H1 (cell line): ENCODE data around the gene KISS1. TPM values are rescaled to one million over a fixed set of nuclear protein-coding genes. Genes with fewer than 3 reads are reported as not detected.

Experiments used
- BACH1 ChIP-seq: IDR thresholded peaks from 2 replicates; pipeline ENCODE4 v1.6.1; 2012; ENCODE audit warnings: low read length, improper control_type of control experiment
- CBX5 ChIP-seq: fragments of 300-800, 300-1000 bp; sonication (generic); IDR thresholded peaks from 2 replicates; pipeline ENCODE4 v1.7.1; 2016; ENCODE audit warnings: antibody characterized with exemption, low read length, low read depth
- CHD2 ChIP-seq: IDR thresholded peaks from 2 replicates; pipeline ENCODE4 v1.6.1; 2012; ENCODE audit warnings: low read length, improper control_type of control experiment
- EP300 ChIP-seq, 2 experiments: IDR thresholded peaks; 1 replicate in 1 of 2; 2 replicates in 1 of 2; pipeline ENCODE4 v1.6.1; 2011 to 2012; ENCODE audit warnings: low read depth in 2 of 2, low read length in 2 of 2, mild to moderate bottlenecking in 2 of 2, borderline replicate concordance in 1 of 2, inconsistent platforms in 1 of 2, moderate library complexity in 1 of 2
- FOSL1 ChIP-seq: IDR thresholded peaks from 2 replicates; pipeline ENCODE4 v1.6.1; 2011; ENCODE audit warnings: mild to moderate bottlenecking, low read depth, low read length, moderate library complexity; ENCODE audit not compliant: insufficient read depth
- HDAC2 ChIP-seq, 2 experiments: fragments of 300-600 bp in 1 of 2; sonication (generic) in 1 of 2; IDR thresholded peaks; 2 replicates each; pipeline ENCODE4 v1.6.1; 2011 to 2012; ENCODE audit warnings: low read depth in 2 of 2, low read length in 2 of 2, mild to moderate bottlenecking in 2 of 2, moderate library complexity in 2 of 2, borderline replicate concordance in 1 of 2, inconsistent platforms in 1 of 2
- RBBP5 ChIP-seq: IDR thresholded peaks from 2 replicates; pipeline ENCODE4 v1.7.1; 2012; ENCODE audit warnings: low read depth, mild to moderate bottlenecking, inconsistent platforms, low read length, moderate library complexity, borderline replicate concordance
- SIX5 ChIP-seq: IDR thresholded peaks from 2 replicates; pipeline ENCODE4 v1.6.1; 2011; ENCODE audit warnings: mild to moderate bottlenecking, low read depth, low read length
- TAF1 ChIP-seq: IDR thresholded peaks from 2 replicates; pipeline ENCODE4 v1.6.1; 2011; ENCODE audit warnings: mild to moderate bottlenecking, low read depth, low read length
- polyA plus RNA-seq, 7 experiments: library from polyadenylated mRNA; depleted of rRNA in 3 of 7; stranded (reverse) in 5 of 7; unstranded in 2 of 7; fragments of >200 nt in 5 of 7; fragments of 200-250 nt in 2 of 7; gene quantifications; 1 replicate in 5 of 7; 2 replicates in 1 of 7; 4 replicates in 1 of 7; pipeline versions ENCODE4 v1.2.1 to v1.2.3, GENCODE V29; 2011 to 2013; ENCODE audit warnings: missing spikeins in 2 of 7, mixed read lengths in 2 of 7
- total RNA-seq: library from RNA; stranded (reverse); fragmentation: NEBNext Ultra II Directional; extraction: Animal tissue kit (Norgen Biotek cat#: 25700); gene quantifications from 2 replicates; pipeline ENCODE4 v1.2.1, GENCODE V29; 2021
- TF ChIP-seq, protein P1 (sequence below): fragments of 300-600 bp; sonication (generic); IDR thresholded peaks from 2 replicates; pipeline ENCODE4 v1.7.1; 2012; ENCODE audit warnings: low read length, moderate library complexity, mild to moderate bottlenecking, inconsistent platforms; ENCODE audit not compliant: insufficient replicate concordance
- TF ChIP-seq, protein P2 (sequence below): IDR thresholded peaks from 2 replicates; pipeline ENCODE4 v1.6.1; 2012; ENCODE audit warnings: inconsistent platforms

KISS1 gene
- total and polyA plus RNA-seq, 2 of the 8 experiments (the other 6 are each of a cell fraction or from before 2014, with no cell fraction given) = 0.71 TPM; not detected in 1

DNA sequence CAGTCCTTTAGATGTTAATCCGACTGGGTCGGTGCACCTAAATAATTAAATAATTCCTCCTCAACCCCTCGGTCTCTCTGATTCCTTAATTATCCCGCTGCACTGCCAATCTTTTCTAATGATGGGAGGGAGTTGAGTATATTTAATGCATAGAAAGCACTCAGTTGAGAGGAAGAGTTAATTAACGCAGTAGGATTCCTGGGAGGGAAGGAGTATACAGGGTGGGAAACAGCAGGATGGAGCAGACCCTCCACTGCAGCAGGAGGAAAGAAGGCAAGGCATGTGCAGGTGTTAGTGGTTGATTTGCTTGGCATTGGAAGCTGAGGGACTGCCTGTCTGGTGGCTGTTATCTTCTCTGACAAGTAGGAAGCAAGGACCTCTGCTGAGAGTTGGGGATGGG lies 20.2 kb downstream of the KISS1 start (continued):
- TF ChIP-seq, protein P1, sequence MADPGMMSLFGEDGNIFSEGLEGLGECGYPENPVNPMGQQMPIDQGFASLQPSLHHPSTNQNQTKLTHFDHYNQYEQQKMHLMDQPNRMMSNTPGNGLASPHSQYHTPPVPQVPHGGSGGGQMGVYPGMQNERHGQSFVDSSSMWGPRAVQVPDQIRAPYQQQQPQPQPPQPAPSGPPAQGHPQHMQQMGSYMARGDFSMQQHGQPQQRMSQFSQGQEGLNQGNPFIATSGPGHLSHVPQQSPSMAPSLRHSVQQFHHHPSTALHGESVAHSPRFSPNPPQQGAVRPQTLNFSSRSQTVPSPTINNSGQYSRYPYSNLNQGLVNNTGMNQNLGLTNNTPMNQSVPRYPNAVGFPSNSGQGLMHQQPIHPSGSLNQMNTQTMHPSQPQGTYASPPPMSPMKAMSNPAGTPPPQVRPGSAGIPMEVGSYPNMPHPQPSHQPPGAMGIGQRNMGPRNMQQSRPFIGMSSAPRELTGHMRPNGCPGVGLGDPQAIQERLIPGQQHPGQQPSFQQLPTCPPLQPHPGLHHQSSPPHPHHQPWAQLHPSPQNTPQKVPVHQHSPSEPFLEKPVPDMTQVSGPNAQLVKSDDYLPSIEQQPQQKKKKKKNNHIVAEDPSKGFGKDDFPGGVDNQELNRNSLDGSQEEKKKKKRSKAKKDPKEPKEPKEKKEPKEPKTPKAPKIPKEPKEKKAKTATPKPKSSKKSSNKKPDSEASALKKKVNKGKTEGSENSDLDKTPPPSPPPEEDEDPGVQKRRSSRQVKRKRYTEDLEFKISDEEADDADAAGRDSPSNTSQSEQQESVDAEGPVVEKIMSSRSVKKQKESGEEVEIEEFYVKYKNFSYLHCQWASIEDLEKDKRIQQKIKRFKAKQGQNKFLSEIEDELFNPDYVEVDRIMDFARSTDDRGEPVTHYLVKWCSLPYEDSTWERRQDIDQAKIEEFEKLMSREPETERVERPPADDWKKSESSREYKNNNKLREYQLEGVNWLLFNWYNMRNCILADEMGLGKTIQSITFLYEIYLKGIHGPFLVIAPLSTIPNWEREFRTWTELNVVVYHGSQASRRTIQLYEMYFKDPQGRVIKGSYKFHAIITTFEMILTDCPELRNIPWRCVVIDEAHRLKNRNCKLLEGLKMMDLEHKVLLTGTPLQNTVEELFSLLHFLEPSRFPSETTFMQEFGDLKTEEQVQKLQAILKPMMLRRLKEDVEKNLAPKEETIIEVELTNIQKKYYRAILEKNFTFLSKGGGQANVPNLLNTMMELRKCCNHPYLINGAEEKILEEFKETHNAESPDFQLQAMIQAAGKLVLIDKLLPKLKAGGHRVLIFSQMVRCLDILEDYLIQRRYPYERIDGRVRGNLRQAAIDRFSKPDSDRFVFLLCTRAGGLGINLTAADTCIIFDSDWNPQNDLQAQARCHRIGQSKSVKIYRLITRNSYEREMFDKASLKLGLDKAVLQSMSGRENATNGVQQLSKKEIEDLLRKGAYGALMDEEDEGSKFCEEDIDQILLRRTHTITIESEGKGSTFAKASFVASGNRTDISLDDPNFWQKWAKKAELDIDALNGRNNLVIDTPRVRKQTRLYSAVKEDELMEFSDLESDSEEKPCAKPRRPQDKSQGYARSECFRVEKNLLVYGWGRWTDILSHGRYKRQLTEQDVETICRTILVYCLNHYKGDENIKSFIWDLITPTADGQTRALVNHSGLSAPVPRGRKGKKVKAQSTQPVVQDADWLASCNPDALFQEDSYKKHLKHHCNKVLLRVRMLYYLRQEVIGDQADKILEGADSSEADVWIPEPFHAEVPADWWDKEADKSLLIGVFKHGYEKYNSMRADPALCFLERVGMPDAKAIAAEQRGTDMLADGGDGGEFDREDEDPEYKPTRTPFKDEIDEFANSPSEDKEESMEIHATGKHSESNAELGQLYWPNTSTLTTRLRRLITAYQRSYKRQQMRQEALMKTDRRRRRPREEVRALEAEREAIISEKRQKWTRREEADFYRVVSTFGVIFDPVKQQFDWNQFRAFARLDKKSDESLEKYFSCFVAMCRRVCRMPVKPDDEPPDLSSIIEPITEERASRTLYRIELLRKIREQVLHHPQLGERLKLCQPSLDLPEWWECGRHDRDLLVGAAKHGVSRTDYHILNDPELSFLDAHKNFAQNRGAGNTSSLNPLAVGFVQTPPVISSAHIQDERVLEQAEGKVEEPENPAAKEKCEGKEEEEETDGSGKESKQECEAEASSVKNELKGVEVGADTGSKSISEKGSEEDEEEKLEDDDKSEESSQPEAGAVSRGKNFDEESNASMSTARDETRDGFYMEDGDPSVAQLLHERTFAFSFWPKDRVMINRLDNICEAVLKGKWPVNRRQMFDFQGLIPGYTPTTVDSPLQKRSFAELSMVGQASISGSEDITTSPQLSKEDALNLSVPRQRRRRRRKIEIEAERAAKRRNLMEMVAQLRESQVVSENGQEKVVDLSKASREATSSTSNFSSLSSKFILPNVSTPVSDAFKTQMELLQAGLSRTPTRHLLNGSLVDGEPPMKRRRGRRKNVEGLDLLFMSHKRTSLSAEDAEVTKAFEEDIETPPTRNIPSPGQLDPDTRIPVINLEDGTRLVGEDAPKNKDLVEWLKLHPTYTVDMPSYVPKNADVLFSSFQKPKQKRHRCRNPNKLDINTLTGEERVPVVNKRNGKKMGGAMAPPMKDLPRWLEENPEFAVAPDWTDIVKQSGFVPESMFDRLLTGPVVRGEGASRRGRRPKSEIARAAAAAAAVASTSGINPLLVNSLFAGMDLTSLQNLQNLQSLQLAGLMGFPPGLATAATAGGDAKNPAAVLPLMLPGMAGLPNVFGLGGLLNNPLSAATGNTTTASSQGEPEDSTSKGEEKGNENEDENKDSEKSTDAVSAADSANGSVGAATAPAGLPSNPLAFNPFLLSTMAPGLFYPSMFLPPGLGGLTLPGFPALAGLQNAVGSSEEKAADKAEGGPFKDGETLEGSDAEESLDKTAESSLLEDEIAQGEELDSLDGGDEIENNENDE = no peak
- TF ChIP-seq HDAC2 (IDR thresholded peaks at IDR 0.05; ENCODE audit: borderline replicate concordance in 1 of 2, low read depth in 2 of 2, low read length in 2 of 2) (no peak), CHD2 (no peak), RBBP5 (no peak), TAF1 (no peak), FOSL1 (no peak), BACH1 (no peak), SIX5 (no peak), CBX5 (no peak), EP300 (IDR thresholded peaks at IDR 0.05; ENCODE audit: borderline replicate concordance in 1 of 2, low read depth in 2 of 2, low read length in 2 of 2) (no peak)
- TF ChIP-seq, protein P2, sequence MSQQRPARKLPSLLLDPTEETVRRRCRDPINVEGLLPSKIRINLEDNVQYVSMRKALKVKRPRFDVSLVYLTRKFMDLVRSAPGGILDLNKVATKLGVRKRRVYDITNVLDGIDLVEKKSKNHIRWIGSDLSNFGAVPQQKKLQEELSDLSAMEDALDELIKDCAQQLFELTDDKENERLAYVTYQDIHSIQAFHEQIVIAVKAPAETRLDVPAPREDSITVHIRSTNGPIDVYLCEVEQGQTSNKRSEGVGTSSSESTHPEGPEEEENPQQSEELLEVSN = no peak
- TF ChIP-seq, all 59 proteins: peak for 0
